SH-SY5Y (cell line): Measurements from ENCODE around the gene PATJ.

Source experiments
- GATA2 ChIP-seq: IDR thresholded peaks from 2 replicates; pipeline ENCODE4 v1.6.1; 2011; ENCODE audit warnings: mild to moderate bottlenecking, low read depth, low read length
- GATA3 ChIP-seq: IDR thresholded peaks from 2 replicates; pipeline ENCODE4 v1.6.1; 2011; ENCODE audit warnings: low read depth, mild to moderate bottlenecking, low read length, moderate library complexity

DNA sequence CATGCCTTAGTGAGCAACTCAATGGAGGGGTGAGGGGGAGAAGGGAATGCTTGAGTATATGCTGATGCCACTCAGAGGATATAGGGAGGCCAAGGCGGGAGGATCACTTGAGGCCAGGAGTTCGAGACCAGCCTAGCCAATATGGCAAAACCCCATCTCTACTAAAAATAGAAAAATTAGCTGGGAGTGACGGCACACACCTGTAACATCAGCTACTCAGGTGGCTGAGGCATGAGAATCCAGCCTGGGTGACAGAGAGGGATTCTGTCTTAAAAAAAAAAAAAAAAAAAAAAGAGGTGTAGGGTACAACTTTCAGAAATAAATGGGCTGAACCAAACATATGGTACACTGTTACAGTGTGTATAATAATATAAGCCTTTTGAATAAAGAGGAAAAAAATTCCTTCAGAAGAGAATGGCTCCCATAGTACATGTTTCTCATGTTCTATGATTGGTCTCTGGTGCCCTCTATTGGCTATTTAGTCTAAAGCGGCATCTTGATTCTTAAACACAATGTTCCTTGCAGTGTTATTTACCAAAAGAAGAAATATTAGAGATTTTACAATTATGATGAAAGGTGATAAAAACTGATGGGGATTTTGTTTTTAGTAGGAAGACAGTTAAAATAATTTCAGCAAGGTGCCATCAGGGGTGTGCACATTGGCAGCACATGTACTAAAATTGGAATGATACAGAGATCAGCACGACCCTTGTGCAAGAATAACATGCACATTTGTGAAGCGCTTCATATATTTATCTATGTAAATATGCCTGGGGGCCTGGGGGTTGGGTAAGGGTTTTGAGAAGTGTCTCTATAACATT lies 109.8 kb downstream of the PATJ start:
- no peak for TF ChIP-seq GATA3
- no peak for TF ChIP-seq GATA2
